Measurements from ENCODE around the gene CHAMP1.

CHAMP1 gene

DNA sequence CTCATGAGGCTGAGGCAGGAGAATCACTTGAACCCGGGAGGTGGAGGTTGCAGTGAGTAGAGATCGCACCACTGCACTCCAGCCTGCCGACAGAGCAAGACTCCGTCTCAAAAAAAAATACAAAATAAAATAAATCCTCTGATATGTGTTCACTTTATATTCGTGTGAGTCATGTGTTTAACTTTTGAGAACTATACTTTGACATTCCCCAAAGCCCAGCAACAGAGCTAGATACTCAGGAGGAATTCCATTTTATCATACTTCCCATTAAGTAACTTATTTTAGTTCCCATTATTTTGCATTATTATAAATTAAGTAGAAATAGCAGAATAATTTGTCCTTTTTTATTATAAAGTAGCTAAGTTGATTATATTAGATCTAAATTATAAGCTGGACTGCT is 3.3 kb upstream of the CHAMP1 start:
- no peak for DNase-seq (ENCODE audit: low read depth)
- TF ChIP-seq, protein P1, sequence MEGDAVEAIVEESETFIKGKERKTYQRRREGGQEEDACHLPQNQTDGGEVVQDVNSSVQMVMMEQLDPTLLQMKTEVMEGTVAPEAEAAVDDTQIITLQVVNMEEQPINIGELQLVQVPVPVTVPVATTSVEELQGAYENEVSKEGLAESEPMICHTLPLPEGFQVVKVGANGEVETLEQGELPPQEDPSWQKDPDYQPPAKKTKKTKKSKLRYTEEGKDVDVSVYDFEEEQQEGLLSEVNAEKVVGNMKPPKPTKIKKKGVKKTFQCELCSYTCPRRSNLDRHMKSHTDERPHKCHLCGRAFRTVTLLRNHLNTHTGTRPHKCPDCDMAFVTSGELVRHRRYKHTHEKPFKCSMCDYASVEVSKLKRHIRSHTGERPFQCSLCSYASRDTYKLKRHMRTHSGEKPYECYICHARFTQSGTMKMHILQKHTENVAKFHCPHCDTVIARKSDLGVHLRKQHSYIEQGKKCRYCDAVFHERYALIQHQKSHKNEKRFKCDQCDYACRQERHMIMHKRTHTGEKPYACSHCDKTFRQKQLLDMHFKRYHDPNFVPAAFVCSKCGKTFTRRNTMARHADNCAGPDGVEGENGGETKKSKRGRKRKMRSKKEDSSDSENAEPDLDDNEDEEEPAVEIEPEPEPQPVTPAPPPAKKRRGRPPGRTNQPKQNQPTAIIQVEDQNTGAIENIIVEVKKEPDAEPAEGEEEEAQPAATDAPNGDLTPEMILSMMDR (conservative IDR thresholded peaks at IDR 0.05; ENCODE audit: low read depth, low read length): no peak
- H3K4me3 ChIP-seq (ENCODE audit: low read length): no peak overlapping the region

GRCh38 chr13:114311387-114311786 is 2.9 kb upstream of the CHAMP1 start:
- TF ChIP-seq, protein P1 (conservative IDR thresholded peaks at IDR 0.05; ENCODE audit: low read depth, low read length): no peak
- DNase-seq (ENCODE audit: low read depth): no peak
- H3K4me3 ChIP-seq (ENCODE audit: low read length): no peak overlapping the region

GRCh38 chr13:114311908-114312307 is 2.4 kb upstream of the CHAMP1 start:
- TF ChIP-seq, protein P1 (conservative IDR thresholded peaks at IDR 0.05; ENCODE audit: low read depth, low read length): no peak
- no peak for DNase-seq (ENCODE audit: low read depth)
- no peak overlapping the region for H3K4me3 ChIP-seq (ENCODE audit: low read length)

GRCh38 chr13:114313061-114313860 is 1.0 kb upstream of the CHAMP1 start:
- peak overlapping the region; percentile 70 for H3K4me3 ChIP-seq (ENCODE audit: low read length)
- no peak for DNase-seq (ENCODE audit: low read depth)
- TF ChIP-seq, protein P1 (conservative IDR thresholded peaks at IDR 0.05; ENCODE audit: low read depth, low read length): no peak

GRCh38 chr13:114315074-114315785 is 927 bp downstream of the CHAMP1 start:
- DNase-seq (ENCODE audit: low read depth): no peak
- peak overlapping the region; percentile 70 for H3K4me3 ChIP-seq (ENCODE audit: low read length)
- TF ChIP-seq, protein P1 (conservative IDR thresholded peaks at IDR 0.05; ENCODE audit: low read depth, low read length): no peak

DNA sequence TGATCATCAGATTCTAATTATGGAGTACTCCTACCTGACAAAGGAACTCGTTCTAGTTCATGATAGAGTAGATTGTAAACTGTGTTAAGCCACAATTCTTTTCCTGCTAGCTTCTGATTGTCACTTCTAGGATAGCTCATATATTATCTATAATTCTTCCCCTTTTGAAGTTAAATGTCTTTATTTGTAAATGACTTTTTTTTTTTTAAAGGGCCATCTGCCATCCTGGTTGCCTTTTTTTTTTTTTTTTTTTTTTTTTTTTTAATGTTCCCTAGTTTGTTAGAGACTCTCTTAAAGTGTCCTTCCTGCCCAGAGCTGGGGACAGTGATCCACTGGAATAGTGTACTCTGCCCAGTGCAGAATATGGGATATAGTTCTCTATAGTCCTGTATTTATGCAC is 4.3 kb downstream of the CHAMP1 start:
- TF ChIP-seq, protein P1 (conservative IDR thresholded peaks at IDR 0.05; ENCODE audit: low read depth, low read length): no peak
- DNase-seq (ENCODE audit: low read depth): no peak
- H3K4me3 ChIP-seq (ENCODE audit: low read length): no peak overlapping the region
